ENCODE data around the gene AMIGO1.

AMIGO1 gene

GRCh38 chr1:109490029-109490933, 19.2 kb downstream of the AMIGO1 start:
- no peak overlapping the region for H3K27ac ChIP-seq

GRCh38 chr1:109488696-109489095, 20.8 kb downstream of the AMIGO1 start:
- no peak for DNase-seq (ENCODE audit: low spot score)
- no peak overlapping the region for H3K27ac ChIP-seq
- TF ChIP-seq, protein P1, sequence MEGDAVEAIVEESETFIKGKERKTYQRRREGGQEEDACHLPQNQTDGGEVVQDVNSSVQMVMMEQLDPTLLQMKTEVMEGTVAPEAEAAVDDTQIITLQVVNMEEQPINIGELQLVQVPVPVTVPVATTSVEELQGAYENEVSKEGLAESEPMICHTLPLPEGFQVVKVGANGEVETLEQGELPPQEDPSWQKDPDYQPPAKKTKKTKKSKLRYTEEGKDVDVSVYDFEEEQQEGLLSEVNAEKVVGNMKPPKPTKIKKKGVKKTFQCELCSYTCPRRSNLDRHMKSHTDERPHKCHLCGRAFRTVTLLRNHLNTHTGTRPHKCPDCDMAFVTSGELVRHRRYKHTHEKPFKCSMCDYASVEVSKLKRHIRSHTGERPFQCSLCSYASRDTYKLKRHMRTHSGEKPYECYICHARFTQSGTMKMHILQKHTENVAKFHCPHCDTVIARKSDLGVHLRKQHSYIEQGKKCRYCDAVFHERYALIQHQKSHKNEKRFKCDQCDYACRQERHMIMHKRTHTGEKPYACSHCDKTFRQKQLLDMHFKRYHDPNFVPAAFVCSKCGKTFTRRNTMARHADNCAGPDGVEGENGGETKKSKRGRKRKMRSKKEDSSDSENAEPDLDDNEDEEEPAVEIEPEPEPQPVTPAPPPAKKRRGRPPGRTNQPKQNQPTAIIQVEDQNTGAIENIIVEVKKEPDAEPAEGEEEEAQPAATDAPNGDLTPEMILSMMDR (IDR thresholded peaks at IDR 0.05) = no peak
- no peak overlapping the region for H3K4me3 ChIP-seq

More at GRCh38 chr1:109490029-109490933, 19.2 kb downstream of the AMIGO1 start:
- DNase-seq (ENCODE audit: low spot score) = no peak
- H3K4me3 ChIP-seq = no peak overlapping the region
- TF ChIP-seq, protein P1 (IDR thresholded peaks at IDR 0.05) = peak; percentile 70

DNA sequence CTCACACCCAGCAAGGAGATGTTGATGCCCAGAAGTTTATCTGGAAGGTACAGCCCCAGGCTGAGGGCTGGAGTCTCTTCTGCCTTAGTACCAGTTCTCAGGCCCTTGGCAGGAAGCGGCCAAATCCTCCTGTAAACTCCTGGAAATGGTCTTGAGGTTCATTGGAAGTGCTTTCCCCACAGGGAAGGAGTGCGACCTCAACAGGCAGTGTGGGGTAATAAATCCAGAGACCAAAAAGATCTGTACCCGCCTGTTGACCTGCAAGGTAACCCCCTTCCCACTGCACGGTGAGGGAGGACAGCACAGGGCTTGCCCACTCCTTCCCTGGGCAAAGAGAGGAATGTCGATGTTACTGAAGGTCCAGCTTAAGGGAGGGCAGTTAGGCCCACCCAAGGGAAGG, 21.3 kb downstream of the AMIGO1 start:
- no peak overlapping the region for H3K4me3 ChIP-seq
- no peak overlapping the region for H3K27ac ChIP-seq
- DNase-seq (ENCODE audit: low spot score) = no peak
- TF ChIP-seq, protein P1 (IDR thresholded peaks at IDR 0.05) = no peak

DNA sequence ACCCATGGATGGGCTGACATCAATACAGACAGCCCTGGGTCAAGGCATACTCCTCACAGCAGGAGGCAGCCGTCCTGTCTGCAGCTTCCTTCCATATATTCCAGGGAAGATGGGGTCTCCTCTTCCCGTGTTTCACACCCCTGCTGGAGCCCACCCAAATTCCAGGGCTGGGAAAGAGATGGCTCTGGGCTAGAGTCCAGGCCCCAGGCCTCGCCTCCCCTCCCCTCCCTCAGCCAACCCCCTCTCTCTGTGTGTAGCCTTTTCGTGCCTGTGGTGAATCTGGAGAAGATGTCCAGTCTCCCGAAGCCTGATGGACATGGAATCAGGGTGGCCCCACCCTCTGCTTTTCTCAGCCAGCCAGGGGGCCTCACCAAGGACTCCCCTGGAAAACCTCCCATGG, 22.3 kb downstream of the AMIGO1 start:
- no peak overlapping the region for H3K4me3 ChIP-seq
- no peak overlapping the region for H3K27ac ChIP-seq
- TF ChIP-seq, protein P1 (IDR thresholded peaks at IDR 0.05) = no peak
- DNase-seq (ENCODE audit: low spot score) = no peak

GRCh38 chr1:109485001-109485400, 24.5 kb downstream of the AMIGO1 start:
- Histone ChIP-seq H3K4me3 (peak overlapping the region; percentile 98), H3K27ac (no peak overlapping the region)
- TF ChIP-seq, protein P1 (IDR thresholded peaks at IDR 0.05) = no peak
- DNase-seq (ENCODE audit: low spot score) = no peak

DNA sequence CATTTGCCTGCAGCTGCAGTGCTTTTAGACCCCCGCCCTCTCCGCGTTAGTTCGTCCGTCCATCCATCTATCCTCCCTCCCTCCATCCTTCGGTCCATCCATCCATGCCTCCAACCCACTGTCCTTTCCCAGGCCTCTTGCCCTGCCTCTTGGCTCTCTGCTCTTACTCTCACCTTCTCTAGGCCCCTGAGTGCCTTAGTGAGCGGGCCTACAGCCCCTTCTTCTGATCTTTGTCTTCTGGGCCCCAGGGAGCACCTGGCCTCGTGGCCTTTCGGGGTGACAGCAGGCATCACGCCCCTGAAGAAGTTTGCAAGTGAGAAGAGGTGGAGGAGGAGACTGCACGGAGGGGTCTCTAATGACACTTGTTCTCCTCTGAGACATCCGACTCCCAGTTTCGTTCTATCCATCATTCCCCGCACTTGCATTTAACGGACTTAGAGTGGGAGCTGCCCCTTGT, 25.0 kb downstream of the AMIGO1 start:
- TF ChIP-seq, protein P1 (IDR thresholded peaks at IDR 0.05) = no peak
- Histone ChIP-seq H3K4me3 (peak overlapping the region; percentile 98), H3K27ac (peak overlapping the region in 1 of 2 donors; percentile 99)
- no peak for DNase-seq (ENCODE audit: low spot score)

All from coronary artery (tissue), 2 donors.